NT2/D1 (cell line): ENCODE data around the gene COBL.
"Not testable (repeated sequence)": the region's sequence is repeated elsewhere in the genome, so short reads cannot be mapped to it uniquely, and the experiment has no call there.

Source experiments
- DNase-seq: peaks from one replicate; pipeline ENCODE4 v3.0.0-alpha.2; 2011; ENCODE audit warnings: low read depth, low spot score
- H3K27me3 ChIP-seq: 2 replicates; pipeline ENCODE4 v1.6.0; 2011; ENCODE audit warnings: mild to moderate bottlenecking; ENCODE audit not compliant: insufficient read length, insufficient read depth
- H3K36me3 ChIP-seq: 2 replicates; pipeline ENCODE4 v1.6.1; 2011; ENCODE audit warnings: mild to moderate bottlenecking, low read length, mixed read lengths; ENCODE audit not compliant: insufficient read depth, insufficient read length
- H3K4me1 ChIP-seq: 2 replicates; pipeline ENCODE4 v1.5.1; 2011; ENCODE audit not compliant: insufficient read depth, insufficient read length
- H3K4me3 ChIP-seq: 2 replicates; pipeline ENCODE4 v1.5.1; 2011; ENCODE audit warnings: low read depth; ENCODE audit not compliant: insufficient read length
- H3K9ac ChIP-seq: 2 replicates; pipeline ENCODE4 v1.6.0; 2011; ENCODE audit warnings: low read depth; ENCODE audit not compliant: insufficient read length
- H3K9me3 ChIP-seq: 2 replicates; pipeline ENCODE4 v1.5.1; 2011; ENCODE audit warnings: mild to moderate bottlenecking, low read length; ENCODE audit not compliant: insufficient read depth
- SUZ12 ChIP-seq: IDR thresholded peaks from 2 replicates; pipeline ENCODE4 v1.6.1; 2011; ENCODE audit not compliant: insufficient read length, insufficient read depth; ENCODE audit errors: extremely low read depth
- YY1 ChIP-seq: IDR thresholded peaks from 2 replicates; pipeline ENCODE4 v1.6.1; 2011; ENCODE audit not compliant: insufficient read length, insufficient read depth
- ZNF274 ChIP-seq: IDR thresholded peaks from 2 replicates; pipeline ENCODE4 v1.6.1; 2011; ENCODE audit warnings: mild to moderate bottlenecking, low read depth, low read length

The COBL gene

DNA sequence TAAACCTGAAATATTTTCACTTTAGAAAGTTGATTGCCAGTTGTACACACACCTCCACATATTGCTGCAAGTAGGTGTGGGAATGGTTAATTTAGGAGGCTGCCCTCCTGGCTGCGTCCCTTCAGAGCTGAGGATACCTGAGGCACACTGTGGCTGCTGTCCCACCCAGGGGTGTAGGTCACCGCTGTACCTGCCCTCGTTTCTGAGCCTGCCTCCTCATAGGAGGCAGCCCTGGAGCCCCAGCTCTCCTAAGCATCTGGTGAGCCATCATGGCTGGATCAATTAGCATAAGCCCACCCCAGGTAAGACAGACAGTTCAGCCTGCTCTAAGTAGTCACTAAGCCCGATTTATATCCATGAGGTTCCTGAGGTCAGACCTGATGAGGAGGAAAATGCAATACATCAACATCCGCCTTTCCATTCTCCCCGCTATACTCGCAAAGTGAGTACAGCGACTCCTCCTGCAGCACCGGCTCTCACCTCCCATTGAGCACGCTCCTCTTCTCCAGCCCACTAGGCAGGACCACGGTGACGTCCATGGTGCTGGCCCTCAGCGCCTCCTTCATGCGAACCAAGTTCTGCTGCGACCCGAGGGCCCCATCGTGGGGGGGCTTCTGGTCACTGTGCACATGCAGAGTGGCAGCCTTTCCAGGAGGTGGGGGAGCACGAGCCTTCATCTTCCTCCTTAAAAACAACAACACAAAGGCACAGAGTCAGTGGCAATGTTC lies 97.2 kb downstream of the COBL start:
- H3K9me3 ChIP-seq: no peaks in the 10 kb centered on the region
- H3K4me1 ChIP-seq: no peaks in the 10 kb centered on the region
- H3K9ac ChIP-seq: no peak overlapping the region
- TF ChIP-seq SUZ12 (no peak), ZNF274 (no peak), YY1 (no peak)
- no peak for DNase-seq
- H3K27me3 ChIP-seq: no peaks in the 10 kb centered on the region
- H3K4me3 ChIP-seq: no peak overlapping the region
- H3K36me3 ChIP-seq: no peaks in the 10 kb centered on the region

DNA sequence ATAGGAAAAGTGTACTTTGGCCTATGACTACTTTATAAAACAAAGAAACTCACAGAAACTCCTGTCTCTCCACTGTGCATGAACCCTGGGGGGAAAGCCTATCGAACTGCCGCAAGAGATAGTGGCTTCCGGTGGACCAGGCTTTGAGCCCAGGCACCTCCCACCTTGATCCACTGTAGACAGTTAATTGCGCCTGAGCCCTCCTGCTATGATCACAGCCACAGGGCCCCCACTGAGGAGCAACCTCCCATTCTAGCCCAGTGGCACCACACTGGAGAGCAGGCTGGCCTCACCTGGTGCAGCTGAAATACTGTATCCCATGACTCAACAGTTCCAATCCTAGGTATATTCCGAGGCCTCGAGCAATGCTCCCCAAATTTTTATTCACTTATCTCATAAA lies 98.8 kb downstream of the COBL start:
- no peaks in the 10 kb centered on the region for H3K4me1 ChIP-seq
- H3K9me3 ChIP-seq: no peaks in the 10 kb centered on the region
- no peak overlapping the region for H3K4me3 ChIP-seq
- no peaks in the 10 kb centered on the region for H3K36me3 ChIP-seq
- H3K9ac ChIP-seq: no peak overlapping the region
- DNase-seq: no peak
- no peaks in the 10 kb centered on the region for H3K27me3 ChIP-seq
- TF ChIP-seq YY1 (no peak), SUZ12 (no peak), ZNF274 (no peak)

DNA sequence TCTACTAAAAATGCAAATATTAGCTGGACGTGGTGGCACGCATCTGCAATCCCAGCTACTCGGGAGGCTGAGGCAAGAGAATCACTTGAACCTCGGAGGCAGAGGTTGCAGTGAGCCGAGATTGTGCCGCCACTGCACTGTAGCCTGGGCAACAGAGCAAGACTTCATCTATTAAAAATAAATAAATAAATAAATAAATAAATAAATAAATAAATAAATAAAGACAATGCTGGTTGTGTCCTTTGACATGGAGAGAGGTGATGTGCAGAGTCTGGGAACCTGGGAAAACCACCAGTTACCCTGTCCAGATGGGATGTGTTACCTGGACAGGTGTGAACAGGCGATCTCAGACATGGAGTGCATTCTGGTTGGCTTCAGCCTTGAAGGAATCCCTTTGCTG lies 102.5 kb downstream of the COBL start:
- DNase-seq: no peak
- Histone ChIP-seq H3K9ac (no peak overlapping the region), H3K27me3 (peaks cover 5% of the 10 kb centered on the region), H3K4me1 (no peaks in the 10 kb centered on the region), H3K4me3 (no peak overlapping the region), H3K9me3 (no peaks in the 10 kb centered on the region), H3K36me3 (no peaks in the 10 kb centered on the region)
- TF ChIP-seq SUZ12: no peak
- TF ChIP-seq YY1: no peak
- TF ChIP-seq ZNF274: no peak

DNA sequence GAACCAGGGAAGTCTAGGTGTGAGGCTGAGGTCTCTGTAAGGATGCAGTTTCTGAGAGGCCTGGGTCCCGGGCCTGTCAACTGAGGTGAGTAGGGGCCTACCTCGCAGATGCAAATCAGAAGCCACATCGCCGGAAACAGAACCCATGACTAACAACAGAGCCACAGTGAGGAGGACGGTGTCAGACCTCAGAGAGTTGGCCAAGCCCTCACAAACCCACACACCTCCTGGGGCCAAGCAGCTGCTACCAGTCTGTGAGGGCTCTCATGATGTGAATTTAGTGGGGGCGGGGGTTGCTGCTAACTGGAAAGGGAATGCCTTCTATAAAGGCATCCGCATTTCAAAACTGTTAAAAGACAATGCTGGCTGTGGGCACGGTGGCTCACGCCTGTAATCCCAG lies 103.0 kb downstream of the COBL start:
- no peak for TF ChIP-seq YY1
- TF ChIP-seq SUZ12: no peak
- Histone ChIP-seq H3K9ac (no peak overlapping the region), H3K27me3 (peaks cover 5% of the 10 kb centered on the region), H3K4me3 (no peak overlapping the region), H3K36me3 (no peaks in the 10 kb centered on the region), H3K9me3 (no peaks in the 10 kb centered on the region), H3K4me1 (no peaks in the 10 kb centered on the region)
- DNase-seq: no peak

DNA sequence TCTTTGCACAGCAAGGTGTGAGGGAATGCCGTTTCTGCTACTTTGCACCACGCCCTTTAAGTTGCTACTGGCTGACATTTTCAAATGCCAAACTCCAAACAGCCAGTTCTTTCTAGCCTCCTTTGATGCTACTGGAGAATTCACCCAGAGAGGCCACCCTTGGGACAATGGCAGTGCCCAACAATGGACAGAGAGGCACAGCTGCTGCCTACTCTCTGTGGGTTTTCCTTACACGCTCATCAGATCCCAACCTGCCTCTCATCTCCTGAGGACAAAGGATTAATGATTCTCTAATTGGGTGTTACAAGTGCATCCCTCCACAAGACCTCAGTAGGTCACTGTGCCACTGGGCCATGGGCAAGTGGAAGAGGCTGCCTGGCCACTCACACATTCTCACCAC lies 105.8 kb downstream of the COBL start:
- Histone ChIP-seq H3K27me3 (peaks cover 5% of the 10 kb centered on the region), H3K4me1 (no peaks in the 10 kb centered on the region), H3K9me3 (peaks cover 12% of the 10 kb centered on the region; the same call in 1 of the 2 replicates), H3K36me3 (no peaks in the 10 kb centered on the region), H3K9ac (no peak overlapping the region), H3K4me3 (no peak overlapping the region)
- no peak for TF ChIP-seq YY1
- no peak for TF ChIP-seq SUZ12
- no peak for TF ChIP-seq ZNF274
- no peak for DNase-seq

DNA sequence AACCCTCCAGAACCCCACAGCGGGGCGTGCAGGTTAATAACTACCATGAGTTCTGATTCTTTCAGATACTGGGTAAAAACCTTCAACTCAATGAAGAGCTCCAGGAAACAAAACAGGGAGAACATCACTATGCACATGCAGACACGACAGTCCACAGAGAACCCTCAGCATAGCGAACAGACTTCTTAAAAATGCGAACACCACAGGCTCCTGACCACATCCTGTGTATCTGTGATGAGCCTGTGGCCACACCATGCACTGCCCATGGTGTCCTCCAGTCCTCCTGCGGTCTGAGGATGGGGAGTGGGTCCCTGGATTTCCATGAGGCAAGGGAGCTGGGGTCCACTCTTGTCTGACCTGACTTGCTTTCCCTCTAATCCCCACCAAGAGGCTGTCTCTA lies 107.2 kb downstream of the COBL start:
- Histone ChIP-seq H3K9me3 (peaks cover 15% of the 10 kb centered on the region; the same call in 1 of the 2 replicates), H3K36me3 (no peaks in the 10 kb centered on the region), H3K4me1 (no peaks in the 10 kb centered on the region), H3K9ac (no peak overlapping the region), H3K4me3 (no peak overlapping the region), H3K27me3 (peaks cover 5% of the 10 kb centered on the region)
- TF ChIP-seq ZNF274 (no peak), SUZ12 (no peak), YY1 (no peak)
- DNase-seq: no peak

DNA sequence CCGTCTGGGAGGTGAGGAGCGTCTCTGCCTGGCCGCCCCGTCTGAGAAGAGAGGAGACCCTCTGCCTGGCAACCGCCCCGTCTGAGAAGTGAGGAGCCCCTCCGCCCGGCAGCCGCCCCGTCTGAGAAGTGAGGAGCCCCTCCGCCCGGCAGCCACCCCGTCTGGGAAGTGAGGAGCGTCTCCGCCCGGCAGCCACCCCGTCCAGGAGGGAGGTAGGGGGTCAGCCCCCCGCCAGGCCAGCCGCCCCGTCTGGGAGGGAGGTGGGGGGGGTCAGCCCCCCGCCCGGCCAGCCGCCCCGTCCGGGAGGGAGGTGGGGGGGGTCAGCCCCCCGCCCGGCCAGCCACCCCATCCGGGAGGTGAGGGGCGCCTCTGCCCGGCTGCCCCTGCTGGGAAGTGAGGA lies 108.5 kb downstream of the COBL start:
- DNase-seq, H3K9ac ChIP-seq, H3K36me3 ChIP-seq, H3K27me3 ChIP-seq, H3K4me1 ChIP-seq, H3K4me3 ChIP-seq: not testable (repeated sequence)
- peaks cover 22% of the 10 kb centered on the region; the same call in 1 of the 2 replicates for H3K9me3 ChIP-seq

DNA sequence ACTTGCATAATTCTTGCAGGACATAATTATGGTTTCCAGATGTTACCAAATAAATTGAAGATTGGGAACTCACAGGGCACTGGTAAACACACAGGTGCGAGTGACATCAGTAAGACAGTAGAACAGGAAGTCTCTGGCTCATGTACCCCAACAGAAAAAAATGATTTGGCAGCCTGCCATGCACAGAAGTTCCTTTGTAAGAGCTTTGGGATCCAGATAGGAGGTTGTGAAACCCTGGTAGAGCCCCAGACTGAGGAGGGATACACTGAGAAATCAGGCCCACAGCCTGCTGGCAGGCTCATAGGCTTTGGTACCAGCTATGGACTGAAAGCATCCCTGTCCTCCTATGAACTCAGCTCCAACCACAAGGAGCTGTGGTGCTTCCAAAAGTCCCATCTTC lies 118.0 kb downstream of the COBL start:
- Histone ChIP-seq H3K36me3 (no peaks in the 10 kb centered on the region), H3K4me3 (no peak overlapping the region), H3K9ac (no peak overlapping the region), H3K27me3 (no peaks in the 10 kb centered on the region), H3K9me3 (0 out of 2 replicates have a peak, but pooled peaks cover 8% of the 10 kb centered on the region), H3K4me1 (no peaks in the 10 kb centered on the region)
- DNase-seq: no peak
- TF ChIP-seq ZNF274: no peak
